Measurements from ENCODE around the gene GJA5. TPM values are rescaled to one million over a fixed set of nuclear protein-coding genes. Genes with fewer than 3 reads are reported as not detected.

GJA5 gene
- total and polyA plus RNA-seq, 2 donors (not counting 1 experiment from before 2014, with no cell fraction given), result not detected

GRCh38 chr1:147768101-147768500 is 7.7 kb upstream of the GJA5 start:
- H3K27ac Mint-ChIP-seq, result no peak overlapping the region
- no peak overlapping the region for H3K4me3 Mint-ChIP-seq
- Histone ChIP-seq H3K36me3 (replicated peaks in 1 of 2; ENCODE audit: control extremely low read depth in 1 of 2, control insufficient read depth in 1 of 2, extremely low read depth in 1 of 2, insufficient read depth in 2 of 2, low read length in 1 of 2) (no peaks in the 10 kb centered on the region), H2AFZ (ENCODE audit: insufficient read depth, low read depth, low read length, poor library complexity, severe bottlenecking) (no peak overlapping the region), H3K9me3 (ENCODE audit: control extremely low read depth in 1 of 3, control insufficient read depth in 2 of 3, insufficient read depth in 1 of 3, low read length in 2 of 3) (no peaks in the 10 kb centered on the region), H3K27ac (ENCODE audit: low read length in 2 of 2) (no peak overlapping the region), H3K9ac (ENCODE audit: low read length) (no peak overlapping the region), H3K79me2 (ENCODE audit: control insufficient read depth, insufficient read depth, low read length) (no peaks in the 10 kb centered on the region), H3K27me3 (replicated peaks in 1 of 4; ENCODE audit: control extremely low read depth in 1 of 4, control insufficient read depth in 3 of 4, insufficient read depth in 4 of 4, low read length in 3 of 4) (peaks cover 0 to 11% (median 2%) of the 10 kb centered on the region in 4 experiments), H3K4me3 (ENCODE audit: control extremely low read depth in 1 of 5, extremely low read depth in 1 of 5, insufficient read depth in 1 of 5, low read depth in 2 of 5, low read length in 4 of 5) (no peak overlapping the region), H3K4me2 (replicated peaks; ENCODE audit: low read depth, low read length, poor library complexity, severe bottlenecking) (no peak overlapping the region), H3K4me1 (ENCODE audit: control insufficient read depth in 2 of 2, insufficient read depth in 2 of 2, low read length in 2 of 2) (peaks cover 6% of the 10 kb centered on the region in 2 donors), H4K20me1 (ENCODE audit: control insufficient read depth, insufficient read depth, low read length, poor library complexity, severe bottlenecking) (no peaks in the 10 kb centered on the region)
- CTCF ChIA-PET, result no interaction called here
- no peaks in the 10 kb centered on the region for H3K9me3 Mint-ChIP-seq (ENCODE audit: insufficient read depth)
- ATAC-seq (ENCODE audit: low read depth) (no peak), DNase-seq (no peak)
- WGBS (ENCODE audit: insufficient coverage), result no CpG with 5 or more reads among the region's 1 CpG
- intact Hi-C loops (cut with micrococcal nuclease), result no loop called here
- peaks cover 7% of the 10 kb centered on the region for H3K4me1 Mint-ChIP-seq
- peaks cover 26% of the 10 kb centered on the region for H3K27me3 Mint-ChIP-seq
- POLR2A ChIA-PET, result no interaction called here
- TF ChIP-seq EZH2 (IDR thresholded peaks at IDR 0.05; ENCODE audit: borderline replicate concordance, insufficient read depth, low read depth, low read length, poor library complexity, severe bottlenecking) (no peak), CTCF (IDR thresholded peaks at IDR 0.05) (no peak)

GRCh38 chr1:147762233-147763024 is 2.0 kb upstream of the GJA5 start:
- Histone ChIP-seq H3K27ac (ENCODE audit: low read length in 2 of 2) (peak overlapping the region; percentile 64 to 71), H3K9me3 (ENCODE audit: control extremely low read depth in 1 of 3, control insufficient read depth in 2 of 3, insufficient read depth in 1 of 3, low read length in 2 of 3) (no peaks in the 10 kb centered on the region), H3K9ac (ENCODE audit: low read length) (peak overlapping the region; percentile 8), H3K27me3 (replicated peaks in 1 of 4; ENCODE audit: control extremely low read depth in 1 of 4, control insufficient read depth in 3 of 4, insufficient read depth in 4 of 4, low read length in 3 of 4) (no peaks in the 10 kb centered on the region), H3K36me3 (replicated peaks in 1 of 2; ENCODE audit: control extremely low read depth in 1 of 2, control insufficient read depth in 1 of 2, extremely low read depth in 1 of 2, insufficient read depth in 2 of 2, low read length in 1 of 2) (no peaks in the 10 kb centered on the region), H3K4me3 (ENCODE audit: control extremely low read depth in 1 of 5, extremely low read depth in 1 of 5, insufficient read depth in 1 of 5, low read depth in 2 of 5, low read length in 4 of 5) (peak overlapping the region in 1 of 5 experiments; percentile 28), H4K20me1 (ENCODE audit: control insufficient read depth, insufficient read depth, low read length, poor library complexity, severe bottlenecking) (no peaks in the 10 kb centered on the region), H2AFZ (ENCODE audit: insufficient read depth, low read depth, low read length, poor library complexity, severe bottlenecking) (peak overlapping the region; percentile 47), H3K4me1 (ENCODE audit: control insufficient read depth in 2 of 2, insufficient read depth in 2 of 2, low read length in 2 of 2) (peaks cover 29 to 30% of the 10 kb centered on the region in 2 donors), H3K4me2 (replicated peaks; ENCODE audit: low read depth, low read length, poor library complexity, severe bottlenecking) (peak overlapping the region; percentile 56), H3K79me2 (ENCODE audit: control insufficient read depth, insufficient read depth, low read length) (no peaks in the 10 kb centered on the region)
- WGBS (ENCODE audit: insufficient coverage), result 0% methylated on average over 1 of the region's 3 CpGs
- ATAC-seq (ENCODE audit: low read depth) (peak; percentile 21), DNase-seq (peak; percentile 43)
- Mint-ChIP-seq H3K4me1 (peaks cover 26% of the 10 kb centered on the region), H3K27me3 (no peaks in the 10 kb centered on the region), H3K27ac (peak overlapping the region; percentile 57), H3K4me3 (peak overlapping the region; percentile 41), H3K9me3 (ENCODE audit: insufficient read depth) (no peaks in the 10 kb centered on the region)
- ChIA-PET CTCF (no interaction called here), POLR2A (interaction anchor here (0.6 kb wide), 1 partner anchor 1342 kb away, joined by 4 read pairs; no protein-coding TSS in a partner anchor)
- TF ChIP-seq CTCF (IDR thresholded peaks at IDR 0.05), result no peak
- no peak for TF ChIP-seq EZH2 (IDR thresholded peaks at IDR 0.05; ENCODE audit: borderline replicate concordance, insufficient read depth, low read depth, low read length, poor library complexity, severe bottlenecking)
- intact Hi-C loops (cut with micrococcal nuclease), result no loop called here
